Measurements from ENCODE around the gene MFSD2B.

Gene MFSD2B

DNA sequence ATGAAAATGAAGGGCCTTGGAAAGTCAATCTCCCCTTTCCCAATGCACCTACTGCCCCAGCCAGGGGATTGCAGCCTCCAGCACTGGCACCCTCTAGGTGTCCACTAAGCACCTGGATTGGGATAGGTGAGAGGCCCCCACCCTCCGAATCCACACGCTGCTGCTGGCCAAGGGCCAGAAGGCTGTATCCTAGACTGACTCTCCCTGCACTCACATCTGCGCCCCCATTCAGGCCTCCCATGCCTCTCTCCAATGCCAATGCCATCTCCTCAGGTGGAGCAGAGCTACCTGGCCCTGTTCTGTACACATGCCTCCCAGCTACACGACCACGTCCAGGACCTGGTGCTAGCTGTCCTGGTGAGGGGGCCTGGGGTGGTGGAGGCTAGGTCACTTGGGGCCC, 9.8 kb downstream of the MFSD2B start:
- no peak for TF ChIP-seq CTCF (conservative IDR thresholded peaks at IDR 0.05; ENCODE audit: control insufficient read depth, insufficient read depth, low read depth, low read length)
- no peak overlapping the region for H3K4me3 ChIP-seq (ENCODE audit: control insufficient read depth, low read depth, low read length)
- DNase-seq (ENCODE audit: low read depth), result no peak

GRCh38 chr2:24020244-24020643, 10.4 kb downstream of the MFSD2B start:
- no peak for TF ChIP-seq CTCF (conservative IDR thresholded peaks at IDR 0.05; ENCODE audit: control insufficient read depth, insufficient read depth, low read depth, low read length)
- DNase-seq (ENCODE audit: low read depth), result no peak
- H3K4me3 ChIP-seq (ENCODE audit: control insufficient read depth, low read depth, low read length), result no peak overlapping the region

GRCh38 chr2:24021122-24021998, 11.5 kb downstream of the MFSD2B start:
- no peak for DNase-seq (ENCODE audit: low read depth)
- no peak overlapping the region for H3K4me3 ChIP-seq (ENCODE audit: control insufficient read depth, low read depth, low read length)
- TF ChIP-seq CTCF (conservative IDR thresholded peaks at IDR 0.05; ENCODE audit: control insufficient read depth, insufficient read depth, low read depth, low read length), result peak; percentile 22

GRCh38 chr2:24022324-24022974, 12.6 kb downstream of the MFSD2B start:
- H3K4me3 ChIP-seq (ENCODE audit: control insufficient read depth, low read depth, low read length), result no peak overlapping the region
- TF ChIP-seq CTCF (conservative IDR thresholded peaks at IDR 0.05; ENCODE audit: control insufficient read depth, insufficient read depth, low read depth, low read length), result no peak
- no peak for DNase-seq (ENCODE audit: low read depth)

DNA sequence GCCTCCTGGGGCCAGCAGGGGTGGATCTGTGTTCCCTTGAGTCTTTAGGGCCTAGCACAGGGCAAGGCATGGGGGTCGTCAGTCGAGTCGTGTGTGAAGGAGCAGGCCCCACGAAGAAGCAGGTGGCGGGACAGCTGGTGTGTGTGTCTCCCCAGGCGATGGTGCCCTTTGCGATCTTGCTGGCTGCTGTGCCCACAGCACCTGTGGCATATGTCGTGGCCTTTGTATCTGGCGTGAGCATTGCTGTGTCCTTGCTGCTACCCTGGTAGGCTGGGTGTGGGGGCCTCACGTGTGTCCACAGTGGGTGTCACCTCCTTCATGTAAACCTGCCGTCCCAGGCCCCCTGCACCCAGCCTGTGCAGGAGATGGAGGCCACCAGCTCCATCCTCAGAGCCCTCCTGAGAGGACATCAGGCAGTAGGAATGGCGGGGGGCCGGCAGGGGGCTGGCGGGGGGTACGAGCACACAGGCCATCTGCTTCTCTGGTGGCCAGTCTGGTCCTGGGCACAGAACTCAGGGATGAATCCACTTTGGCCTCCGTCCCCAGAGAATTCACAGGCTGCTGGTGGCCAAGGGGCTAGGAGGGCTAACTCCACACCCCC, 13.2 kb downstream of the MFSD2B start:
- no peak for DNase-seq (ENCODE audit: low read depth)
- H3K4me3 ChIP-seq (ENCODE audit: control insufficient read depth, low read depth, low read length), result no peak overlapping the region
- TF ChIP-seq CTCF (conservative IDR thresholded peaks at IDR 0.05; ENCODE audit: control insufficient read depth, insufficient read depth, low read depth, low read length), result no peak

DNA sequence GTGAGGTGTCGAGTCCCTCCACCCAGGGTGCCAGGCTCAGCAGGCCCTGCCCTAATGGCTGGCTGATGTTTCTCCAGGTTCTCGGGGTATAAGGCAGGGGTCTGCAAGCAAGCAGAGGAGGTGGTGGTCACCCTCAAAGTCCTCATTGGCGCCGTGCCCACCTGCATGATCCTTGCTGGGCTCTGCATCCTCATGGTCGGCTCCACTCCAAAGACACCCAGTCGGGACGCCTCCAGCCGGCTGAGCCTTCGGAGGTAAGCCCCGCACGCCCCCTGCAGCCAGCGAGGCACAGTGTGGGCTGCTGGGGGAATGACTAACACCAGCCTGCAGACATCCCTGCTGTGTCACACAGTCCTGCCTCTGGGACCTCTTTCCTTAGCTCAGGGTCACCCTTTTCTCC, 14.1 kb downstream of the MFSD2B start:
- no peak overlapping the region for H3K4me3 ChIP-seq (ENCODE audit: control insufficient read depth, low read depth, low read length)
- peak; percentile 51 for TF ChIP-seq CTCF (conservative IDR thresholded peaks at IDR 0.05; ENCODE audit: control insufficient read depth, insufficient read depth, low read depth, low read length)
- peak; percentile 59 for DNase-seq (ENCODE audit: low read depth)
